Ishikawa (cell line): ENCODE measurements around the gene ST7.

ENCODE experiments used
- CEBPB ChIP-seq: IDR thresholded peaks from 2 replicates; pipeline ENCODE4 v1.6.1; 2012
- CREB1 ChIP-seq: IDR thresholded peaks from 2 replicates; pipeline ENCODE4 v1.6.1; 2012; ENCODE audit warnings: low read depth
- EGR1 ChIP-seq: IDR thresholded peaks from 2 replicates; pipeline ENCODE4 v1.6.1; 2012
- EP300 ChIP-seq: IDR thresholded peaks from 2 replicates; pipeline ENCODE4 v1.6.1; 2012; ENCODE audit warnings: borderline replicate concordance
- FOXM1 ChIP-seq: IDR thresholded peaks from 2 replicates; pipeline ENCODE4 v1.6.1; 2012; ENCODE audit warnings: low read depth, borderline replicate concordance
- MAX ChIP-seq: IDR thresholded peaks from 2 replicates; pipeline ENCODE4 v1.6.1; 2012
- NFIC ChIP-seq: IDR thresholded peaks from 2 replicates; pipeline ENCODE4 v1.6.1; 2012
- RAD21 ChIP-seq: IDR thresholded peaks from 2 replicates; pipeline ENCODE4 v1.6.1; 2012; ENCODE audit warnings: low read depth
- REST ChIP-seq: IDR thresholded peaks from 2 replicates; pipeline ENCODE4 v1.6.1; 2012; ENCODE audit warnings: low read depth, mild to moderate bottlenecking
- TAF1 ChIP-seq: IDR thresholded peaks from 2 replicates; pipeline ENCODE4 v1.6.1; 2012; ENCODE audit warnings: low read depth, mild to moderate bottlenecking
- TCF12 ChIP-seq: IDR thresholded peaks from 2 replicates; pipeline ENCODE4 v1.6.1; 2012; ENCODE audit warnings: low read depth
- TEAD4 ChIP-seq: IDR thresholded peaks from 2 replicates; pipeline ENCODE4 v1.6.1; 2012
- USF1 ChIP-seq: IDR thresholded peaks from 2 replicates; pipeline ENCODE4 v1.6.1; 2012
- YY1 ChIP-seq: IDR thresholded peaks from 2 replicates; pipeline ENCODE4 v1.6.1; 2012; ENCODE audit warnings: low read depth
- ZBTB7A ChIP-seq: IDR thresholded peaks from 2 replicates; pipeline ENCODE4 v1.6.1; 2012; ENCODE audit warnings: low read depth

The ST7 gene

GRCh38 chr7:117186218-117187010 lies 233.1 kb downstream of the ST7 start:
- TF ChIP-seq TAF1 (no peak), CREB1 (no peak), EGR1 (no peak), FOXM1 (no peak), REST (no peak), NFIC (no peak), RAD21 (no peak), MAX (no peak)

GRCh38 chr7:117188376-117188775 lies 235.1 kb downstream of the ST7 start:
- TF ChIP-seq ZBTB7A (no peak), USF1 (no peak), RAD21 (no peak), CREB1 (no peak), FOXM1 (no peak), YY1 (no peak), EP300 (no peak), TAF1 (no peak), NFIC (no peak), TCF12 (no peak), TEAD4 (no peak), EGR1 (no peak), REST (no peak), CEBPB (no peak), MAX (no peak)

GRCh38 chr7:117188949-117189592 lies 235.8 kb downstream of the ST7 start:
- TF ChIP-seq FOXM1 (no peak), TAF1 (no peak)

GRCh38 chr7:117190104-117190503 lies 236.8 kb downstream of the ST7 start:
- no peak for TF ChIP-seq FOXM1
- TF ChIP-seq TEAD4: no peak
- TF ChIP-seq EGR1: no peak
- no peak for TF ChIP-seq RAD21
- no peak for TF ChIP-seq USF1
- no peak for TF ChIP-seq TAF1
- no peak for TF ChIP-seq YY1
- TF ChIP-seq MAX: no peak
- no peak for TF ChIP-seq TCF12
- TF ChIP-seq CREB1: no peak
- no peak for TF ChIP-seq ZBTB7A
- TF ChIP-seq REST: no peak
- TF ChIP-seq NFIC: no peak
- no peak for TF ChIP-seq EP300
- no peak for TF ChIP-seq CEBPB
